Karpas-422 (cell line): ENCODE measurements around the gene MAP3K5. TPM values are rescaled to one million over a fixed set of nuclear protein-coding genes. Genes with fewer than 3 reads are reported as not detected.

Experiments used
- DNase-seq: peaks from one replicate; pipeline ENCODE4 v3.0.0-alpha.2; 2015
- H2AFZ ChIP-seq: fragments of 200-600 bp; sonication (generic); 2 replicates; pipeline ENCODE4 v1.6.1; 2014; ENCODE audit warnings: antibody characterized with exemption, low read length, mixed read lengths
- H3K27ac ChIP-seq: fragments of 200-600 bp; sonication (generic); 2 replicates; pipeline ENCODE4 v1.5.1; 2014; ENCODE audit warnings: mild to moderate bottlenecking, low read length, moderate library complexity
- H3K27me3 ChIP-seq: fragments of 200-600 bp; sonication (generic); 2 replicates; pipeline ENCODE4 v1.6.1; 2014; ENCODE audit warnings: low read length, mixed read lengths
- H3K36me3 ChIP-seq: fragments of 200-600 bp; sonication (generic); 2 replicates; pipeline ENCODE4 v1.6.1; 2014; ENCODE audit warnings: low read length, mixed read lengths; ENCODE audit not compliant: insufficient read depth
- H3K4me1 ChIP-seq: fragments of 200-600 bp; sonication (generic); 2 replicates; pipeline ENCODE4 v1.6.1; 2014; ENCODE audit warnings: mild to moderate bottlenecking, low read length, mixed read lengths
- H3K4me2 ChIP-seq: fragments of 200-600 bp; sonication (generic); 2 replicates; pipeline ENCODE4 v1.6.1; 2014; ENCODE audit warnings: low read length, low read depth, mild to moderate bottlenecking; ENCODE audit not compliant: poor library complexity, severe bottlenecking
- H3K4me3 ChIP-seq: fragments of 200-600 bp; sonication (generic); 2 replicates; pipeline ENCODE4 v1.5.1; 2014; ENCODE audit warnings: mild to moderate bottlenecking, antibody characterized with exemption, low read length, mixed read lengths
- H3K79me2 ChIP-seq: fragments of 200-600 bp; sonication (generic); 2 replicates; pipeline ENCODE4 v1.6.1; 2014; ENCODE audit warnings: mild to moderate bottlenecking, low read length, mixed read lengths
- H3K9ac ChIP-seq: fragments of 200-600 bp; sonication (generic); 2 replicates; pipeline ENCODE4 v1.6.0; 2014; ENCODE audit warnings: low read length
- H3K9me2 ChIP-seq: fragments of 200-600 bp; sonication (generic), shearing (Covaris generic); replicated peaks from 2 replicates; pipeline ENCODE4 v1.6.0; 2014; ENCODE audit warnings: mild to moderate bottlenecking, low read length, moderate library complexity; ENCODE audit not compliant: insufficient read depth
- H3K9me3 ChIP-seq: fragments of 300-700, 200-600 bp; sonication (generic); 2 replicates; pipeline ENCODE4 v1.6.1; 2014; ENCODE audit warnings: low read length, mixed read lengths
- H4K20me1 ChIP-seq: fragments of 200-600 bp; sonication (generic); 2 replicates; pipeline ENCODE4 v1.6.1; 2014; ENCODE audit warnings: mild to moderate bottlenecking, antibody characterized with exemption, low read length, low read depth; ENCODE audit not compliant: insufficient read depth
- total RNA-seq: library from RNA; depleted of rRNA; stranded (reverse); fragments of >200 nt; shearing (Covaris generic); gene quantifications from 2 replicates; pipeline ENCODE4 v1.2.3, GENCODE V29; 2014; ENCODE audit warnings: low replicate concordance

MAP3K5 gene
- total RNA-seq, 1 experiment from 2014 or later = 1.1 TPM

- H3K4me2 ChIP-seq = no peak overlapping the region
- H2AFZ ChIP-seq = no peak overlapping the region
- no peak overlapping the region for H3K27ac ChIP-seq
- no peaks in the 10 kb centered on the region for H3K27me3 ChIP-seq
- no peaks in the 10 kb centered on the region for H3K9me2 ChIP-seq
- no peak overlapping the region for H3K9ac ChIP-seq
- H4K20me1 ChIP-seq = no peaks in the 10 kb centered on the region
- no peaks in the 10 kb centered on the region for H3K9me3 ChIP-seq
- H3K79me2 ChIP-seq = no peaks in the 10 kb centered on the region
- no peak overlapping the region for H3K4me3 ChIP-seq
- no peak for DNase-seq
- H3K4me1 ChIP-seq = no peaks in the 10 kb centered on the region
- H3K36me3 ChIP-seq = no peaks in the 10 kb centered on the region
These were observed 129.7 kb downstream of the MAP3K5 start for GRCh38 chr6:136662347-136663237.

GRCh38 chr6:136660727-136661126 lies 131.6 kb downstream of the MAP3K5 start:
- no peaks in the 10 kb centered on the region for H3K27me3 ChIP-seq
- no peaks in the 10 kb centered on the region for H3K4me1 ChIP-seq
- H3K9ac ChIP-seq = no peak overlapping the region
- no peaks in the 10 kb centered on the region for H3K36me3 ChIP-seq
- DNase-seq = no peak
- H3K27ac ChIP-seq = no peak overlapping the region
- H3K79me2 ChIP-seq = no peaks in the 10 kb centered on the region
- no peak overlapping the region for H3K4me2 ChIP-seq
- H3K4me3 ChIP-seq = no peak overlapping the region
- no peaks in the 10 kb centered on the region for H3K9me2 ChIP-seq
- H2AFZ ChIP-seq = no peak overlapping the region
- no peaks in the 10 kb centered on the region for H3K9me3 ChIP-seq
- no peaks in the 10 kb centered on the region for H4K20me1 ChIP-seq

GRCh38 chr6:136659991-136660499 lies 132.2 kb downstream of the MAP3K5 start:
- Histone ChIP-seq H3K4me2 (no peak overlapping the region), H4K20me1 (no peaks in the 10 kb centered on the region), H3K79me2 (no peaks in the 10 kb centered on the region), H3K27me3 (no peaks in the 10 kb centered on the region), H3K27ac (no peak overlapping the region), H3K4me1 (no peaks in the 10 kb centered on the region), H3K4me3 (no peak overlapping the region), H3K9me3 (no peaks in the 10 kb centered on the region), H3K9ac (no peak overlapping the region), H3K36me3 (no peaks in the 10 kb centered on the region), H2AFZ (no peak overlapping the region), H3K9me2 (no peaks in the 10 kb centered on the region)
- DNase-seq = no peak

GRCh38 chr6:136658711-136659110 lies 133.6 kb downstream of the MAP3K5 start:
- H3K4me2 ChIP-seq = no peak overlapping the region
- no peak for DNase-seq
- no peak overlapping the region for H2AFZ ChIP-seq
- no peak overlapping the region for H3K9ac ChIP-seq
- H3K9me3 ChIP-seq = no peaks in the 10 kb centered on the region
- no peaks in the 10 kb centered on the region for H3K4me1 ChIP-seq
- no peaks in the 10 kb centered on the region for H3K79me2 ChIP-seq
- H4K20me1 ChIP-seq = no peaks in the 10 kb centered on the region
- no peak overlapping the region for H3K4me3 ChIP-seq
- no peaks in the 10 kb centered on the region for H3K9me2 ChIP-seq
- H3K27ac ChIP-seq = no peak overlapping the region
- no peaks in the 10 kb centered on the region for H3K27me3 ChIP-seq
- H3K36me3 ChIP-seq = no peaks in the 10 kb centered on the region

- no peak for DNase-seq
- H3K9ac ChIP-seq = no peak overlapping the region
- H4K20me1 ChIP-seq = no peaks in the 10 kb centered on the region
- H3K27me3 ChIP-seq = no peaks in the 10 kb centered on the region
- H3K4me3 ChIP-seq = no peak overlapping the region
- no peak overlapping the region for H2AFZ ChIP-seq
- no peak overlapping the region for H3K4me2 ChIP-seq
- no peak overlapping the region for H3K27ac ChIP-seq
- no peaks in the 10 kb centered on the region for H3K4me1 ChIP-seq
- H3K9me2 ChIP-seq = no peaks in the 10 kb centered on the region
- H3K79me2 ChIP-seq = no peaks in the 10 kb centered on the region
- H3K36me3 ChIP-seq = no peaks in the 10 kb centered on the region
- no peaks in the 10 kb centered on the region for H3K9me3 ChIP-seq
These were observed 134.6 kb downstream of the MAP3K5 start for GRCh38 chr6:136657666-136658065.

GRCh38 chr6:136656121-136656520 lies 136.2 kb downstream of the MAP3K5 start:
- no peak overlapping the region for H3K4me3 ChIP-seq
- no peaks in the 10 kb centered on the region for H3K79me2 ChIP-seq
- no peaks in the 10 kb centered on the region for H4K20me1 ChIP-seq
- H3K36me3 ChIP-seq = no peaks in the 10 kb centered on the region
- no peak overlapping the region for H3K4me2 ChIP-seq
- H3K27ac ChIP-seq = no peak overlapping the region
- H3K9me2 ChIP-seq = no peaks in the 10 kb centered on the region
- DNase-seq = no peak
- H3K4me1 ChIP-seq = no peaks in the 10 kb centered on the region
- H3K9me3 ChIP-seq = no peaks in the 10 kb centered on the region
- H3K27me3 ChIP-seq = no peaks in the 10 kb centered on the region
- H3K9ac ChIP-seq = no peak overlapping the region
- no peak overlapping the region for H2AFZ ChIP-seq

- Histone ChIP-seq H3K9me2 (no peaks in the 10 kb centered on the region), H3K4me1 (peaks cover under 1% of the 10 kb centered on the region), H3K27ac (no peak overlapping the region), H3K9me3 (no peaks in the 10 kb centered on the region), H2AFZ (no peak overlapping the region), H3K4me2 (no peak overlapping the region), H3K4me3 (no peak overlapping the region), H3K27me3 (no peaks in the 10 kb centered on the region), H3K36me3 (no peaks in the 10 kb centered on the region), H3K79me2 (no peaks in the 10 kb centered on the region), H4K20me1 (no peaks in the 10 kb centered on the region), H3K9ac (no peak overlapping the region)
- DNase-seq = no peak
These were observed 136.8 kb downstream of the MAP3K5 start for GRCh38 chr6:136655239-136656014.

- Histone ChIP-seq H3K9ac (no peak overlapping the region), H3K9me3 (no peaks in the 10 kb centered on the region), H3K27ac (no peak overlapping the region), H3K36me3 (no peaks in the 10 kb centered on the region), H3K4me3 (no peak overlapping the region), H3K9me2 (no peaks in the 10 kb centered on the region), H3K79me2 (no peaks in the 10 kb centered on the region), H3K27me3 (no peaks in the 10 kb centered on the region), H2AFZ (no peak overlapping the region), H4K20me1 (no peaks in the 10 kb centered on the region), H3K4me1 (peaks cover 8% of the 10 kb centered on the region), H3K4me2 (no peak overlapping the region)
- DNase-seq = no peak
These were observed 138.2 kb downstream of the MAP3K5 start for GRCh38 chr6:136654086-136654485.
